ENCODE measurements around the gene KIAA0408.

DNA sequence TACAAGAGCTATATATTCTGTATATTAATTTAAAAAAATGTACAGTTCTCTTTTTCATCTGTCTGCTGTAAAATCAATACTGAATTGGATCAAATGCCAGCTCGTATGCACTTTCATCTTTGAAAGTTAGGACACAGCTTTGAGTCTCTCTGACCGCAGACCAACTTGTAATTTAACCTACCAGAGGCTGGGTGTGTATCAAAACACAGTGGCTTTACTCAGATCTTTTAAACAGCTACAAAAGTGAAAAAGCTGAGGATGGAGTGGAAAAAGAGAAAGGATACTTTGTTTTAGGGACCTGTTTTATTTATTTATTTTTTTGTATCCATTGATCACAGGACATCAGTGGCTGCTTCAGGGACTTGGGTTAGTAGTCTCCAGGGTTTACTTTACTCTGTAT lies 44.1 kb downstream of the KIAA0408 start:
- TF ChIP-seq, protein P1, sequence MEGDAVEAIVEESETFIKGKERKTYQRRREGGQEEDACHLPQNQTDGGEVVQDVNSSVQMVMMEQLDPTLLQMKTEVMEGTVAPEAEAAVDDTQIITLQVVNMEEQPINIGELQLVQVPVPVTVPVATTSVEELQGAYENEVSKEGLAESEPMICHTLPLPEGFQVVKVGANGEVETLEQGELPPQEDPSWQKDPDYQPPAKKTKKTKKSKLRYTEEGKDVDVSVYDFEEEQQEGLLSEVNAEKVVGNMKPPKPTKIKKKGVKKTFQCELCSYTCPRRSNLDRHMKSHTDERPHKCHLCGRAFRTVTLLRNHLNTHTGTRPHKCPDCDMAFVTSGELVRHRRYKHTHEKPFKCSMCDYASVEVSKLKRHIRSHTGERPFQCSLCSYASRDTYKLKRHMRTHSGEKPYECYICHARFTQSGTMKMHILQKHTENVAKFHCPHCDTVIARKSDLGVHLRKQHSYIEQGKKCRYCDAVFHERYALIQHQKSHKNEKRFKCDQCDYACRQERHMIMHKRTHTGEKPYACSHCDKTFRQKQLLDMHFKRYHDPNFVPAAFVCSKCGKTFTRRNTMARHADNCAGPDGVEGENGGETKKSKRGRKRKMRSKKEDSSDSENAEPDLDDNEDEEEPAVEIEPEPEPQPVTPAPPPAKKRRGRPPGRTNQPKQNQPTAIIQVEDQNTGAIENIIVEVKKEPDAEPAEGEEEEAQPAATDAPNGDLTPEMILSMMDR (IDR thresholded peaks at IDR 0.05; ENCODE audit: low read length), result no peak
- no peak for TF ChIP-seq EZH2 (IDR thresholded peaks at IDR 0.05; ENCODE audit: borderline replicate concordance, low read length)
